Endothelial cell of umbilical vein (primary cell): ENCODE results near the gene SKA1. TPM values are rescaled to one million over a fixed set of nuclear protein-coding genes. Genes with fewer than 3 reads are reported as not detected.

ENCODE experiments used
- BruUV-seq: library from RNA; stranded (reverse); fragments of 400-500 nt; replicated peaks from 2 replicates; lab custom pipeline; 2021; lab: Mats Ljungman, UMichigan
- CTCF ChIA-PET: fragments of 300-600, 350-600 bp; sonication (Branson Sonifier 250); formaldehyde crosslinking; loops from one replicate; lab custom pipeline; 2021; ENCODE audit warnings: antibody characterized with exemption, inconsistent platforms; lab: Charles Lee
- POLR2A ChIA-PET: fragments of 300-600, 350-600 bp; sonication (Branson Sonifier 250); formaldehyde crosslinking; loops from one replicate; lab custom pipeline; 2021; ENCODE audit warnings: antibody characterized with exemption, inconsistent platforms; lab: Charles Lee
- DNase-seq: peaks from one replicate; pipeline ENCODE4 v3.0.0-alpha.2; 2011; ENCODE audit warnings: low read depth, low spot score
- FAIRE-seq: peaks from 2 replicates; lab custom pipeline; 2011; peaks lifted over from hg19 to GRCh38; lab: Jason Lieb, UNC
- H2AFZ ChIP-seq: 2 replicates; pipeline ENCODE4 v1.6.0; 2012; ENCODE audit warnings: low read depth, low read length, control low read depth, inconsistent platforms
- H3K27ac ChIP-seq: 2 replicates; pipeline ENCODE4 v1.5.1; 2011; ENCODE audit warnings: low read depth, mild to moderate bottlenecking, control low read depth, low read length, moderate library complexity; ENCODE audit not compliant: insufficient read depth
- H3K27me3 ChIP-seq, 2 experiments: 2 replicates each; pipeline versions ENCODE4 v1.6.0 to v1.6.1; 2011; ENCODE audit warnings: low read length in 2 of 2, mixed read lengths in 1 of 2; ENCODE audit not compliant: control insufficient read depth in 2 of 2, insufficient read depth in 2 of 2
- H3K36me3 ChIP-seq, 2 experiments: 2 replicates in 1 of 2; 3 replicates in 1 of 2; pipeline ENCODE4 v1.5.1; 2011; ENCODE audit warnings: low read length in 2 of 2, mild to moderate bottlenecking in 1 of 2, moderate library complexity in 1 of 2; ENCODE audit not compliant: control insufficient read depth in 2 of 2, insufficient read depth in 2 of 2; ENCODE audit errors: extremely low read depth in 1 of 2
- H3K4me1 ChIP-seq: 3 replicates; pipeline ENCODE4 v1.5.1; 2011; ENCODE audit warnings: mild to moderate bottlenecking, low read length; ENCODE audit not compliant: control insufficient read depth, insufficient read depth; ENCODE audit errors: extremely low read depth
- H3K4me2 ChIP-seq: 2 replicates; pipeline ENCODE4 v1.6.1; 2011; ENCODE audit warnings: low read length, control low read depth, mixed read lengths; ENCODE audit not compliant: insufficient read depth
- H3K4me3 ChIP-seq, 3 experiments: fragments of 200-600 bp in 1 of 3; sonication (generic), shearing (Covaris generic) in 1 of 3; replicated peaks in 1 of 3; 2 replicates each; pipeline ENCODE4 v1.5.1; 2011 to 2016; ENCODE audit warnings: control low read depth in 3 of 3, low read length in 3 of 3, mild to moderate bottlenecking in 2 of 3, inconsistent platforms in 1 of 3, low read depth in 1 of 3, moderate library complexity in 1 of 3; ENCODE audit not compliant: insufficient read depth in 1 of 3
- H3K79me2 ChIP-seq: 2 replicates; pipeline ENCODE4 v1.6.0; 2012; ENCODE audit warnings: low read length, inconsistent platforms; ENCODE audit not compliant: control insufficient read depth, insufficient read depth
- H3K9ac ChIP-seq: replicated peaks from 2 replicates; pipeline ENCODE3; 2011; ENCODE audit warnings: low read length, control low read depth; ENCODE audit not compliant: insufficient read depth; ENCODE audit errors: extremely low read depth
- H3K9me1 ChIP-seq: replicated peaks from 3 replicates; pipeline ENCODE4 v1.6.0; 2011; ENCODE audit warnings: mild to moderate bottlenecking, low read length; ENCODE audit not compliant: control insufficient read depth, insufficient read depth; ENCODE audit errors: extremely low read depth
- H3K9me3 ChIP-seq: replicated peaks from 2 replicates; pipeline ENCODE4 v1.5.1; 2012; ENCODE audit warnings: low read length, inconsistent platforms; ENCODE audit not compliant: control insufficient read depth, insufficient read depth
- H4K20me1 ChIP-seq: replicated peaks from 2 replicates; pipeline ENCODE3; 2011; ENCODE audit warnings: mild to moderate bottlenecking, low read length; ENCODE audit not compliant: control insufficient read depth, insufficient read depth; ENCODE audit errors: extremely low read depth
- EZH2 ChIP-seq: IDR thresholded peaks from 2 replicates; pipeline ENCODE4 v1.6.1; 2012; ENCODE audit warnings: borderline replicate concordance, low read depth, mild to moderate bottlenecking, moderate library complexity, low read length, inconsistent platforms; ENCODE audit not compliant: severe bottlenecking
- FOS ChIP-seq: IDR thresholded peaks from 2 replicates; pipeline ENCODE4 v1.6.1; 2011; ENCODE audit warnings: mild to moderate bottlenecking, low read length, moderate library complexity, borderline replicate concordance; ENCODE audit not compliant: insufficient read depth
- GATA2 ChIP-seq: IDR thresholded peaks from 2 replicates; pipeline ENCODE4 v1.7.0; 2011; ENCODE audit warnings: low read depth, mild to moderate bottlenecking, moderate library complexity, mixed read lengths, low read length; ENCODE audit not compliant: insufficient read length, insufficient read depth
- JUN ChIP-seq: IDR thresholded peaks from 2 replicates; pipeline ENCODE4 v1.6.1; 2011; ENCODE audit warnings: borderline replicate concordance, low read depth; ENCODE audit not compliant: insufficient read length, insufficient read depth
- MAX ChIP-seq: IDR thresholded peaks from 2 replicates; pipeline ENCODE4 v1.6.1; 2011; ENCODE audit not compliant: insufficient read depth, insufficient read length
- MYC ChIP-seq: IDR thresholded peaks from one replicate; pipeline ENCODE4 v1.6.1; 2011; ENCODE audit warnings: mild to moderate bottlenecking, low read depth, low read length
- POLR2A ChIP-seq: IDR thresholded peaks from 2 replicates; pipeline ENCODE4 v1.6.1; 2012; ENCODE audit warnings: low read depth, mild to moderate bottlenecking, control low read depth, low read length
- POLR2AphosphoS5 ChIP-seq: IDR thresholded peaks from 2 replicates; pipeline ENCODE4 v1.6.1; 2012; ENCODE audit warnings: low read depth, mild to moderate bottlenecking, control low read depth, low read length, moderate library complexity; ENCODE audit not compliant: insufficient read depth
- dilution Hi-C: fragments of 300-500 bp; cut with MboI; formaldehyde crosslinking; loops from one replicate; pipeline ENCODE4 v1.15.0; 2019; ENCODE audit warnings: low sequenced_read_pairs; ENCODE audit not compliant: extremely low pct_ligation_motif_present
- intact Hi-C: fragments of 100-400 bp; cut with micrococcal nuclease; formaldehyde crosslinking; loops from one replicate; pipeline ENCODE4 v1.10.0; 2022
- polyA plus RNA-seq, 4 experiments: library from polyadenylated mRNA; depleted of rRNA in 3 of 4; stranded (reverse) in 3 of 4; unstranded in 1 of 4; fragments of >200 nt; gene quantifications; 2 replicates each; pipeline versions ENCODE4 v1.2.1 to v1.2.3, GENCODE V29; 2011 to 2012; ENCODE audit warnings: missing spikeins in 1 of 4
- total RNA-seq: library from RNA; stranded (reverse); gene quantifications from 2 replicates; pipeline ENCODE4 v1.2.3, GENCODE V29; 2021
- TF ChIP-seq, protein P1 (sequence below), 2 donors: IDR thresholded peaks; 1 replicate in 1 of 2; 2 replicates in 1 of 2; pipeline ENCODE4 v1.5.1; 2011; ENCODE audit warnings: low read length in 2 of 2, mild to moderate bottlenecking in 2 of 2, moderate library complexity in 2 of 2, control low read depth in 1 of 2, inconsistent platforms in 1 of 2, low read depth in 1 of 2; ENCODE audit not compliant: insufficient read depth in 1 of 2; ENCODE audit errors: extremely low read depth in 1 of 2

Gene SKA1
- total and polyA plus RNA-seq, 2 donors (not counting 3 experiments of a cell fraction or from before 2014, with no cell fraction given), result 8.7 to 23.9 TPM

- H3K36me3 ChIP-seq, result no peaks in the 10 kb centered on the region
- no peaks in the 10 kb centered on the region for H3K9me3 ChIP-seq
- POLR2A ChIA-PET, result no interaction called here
- H3K4me3 ChIP-seq, result no peak overlapping the region
- no peaks in the 10 kb centered on the region for H3K9me1 ChIP-seq
- H2AFZ ChIP-seq, result no peak overlapping the region
- no peak overlapping the region for H3K4me2 ChIP-seq
- dilution Hi-C loops, result no loop called here
- no peak for FAIRE-seq
- TF ChIP-seq, protein P1, sequence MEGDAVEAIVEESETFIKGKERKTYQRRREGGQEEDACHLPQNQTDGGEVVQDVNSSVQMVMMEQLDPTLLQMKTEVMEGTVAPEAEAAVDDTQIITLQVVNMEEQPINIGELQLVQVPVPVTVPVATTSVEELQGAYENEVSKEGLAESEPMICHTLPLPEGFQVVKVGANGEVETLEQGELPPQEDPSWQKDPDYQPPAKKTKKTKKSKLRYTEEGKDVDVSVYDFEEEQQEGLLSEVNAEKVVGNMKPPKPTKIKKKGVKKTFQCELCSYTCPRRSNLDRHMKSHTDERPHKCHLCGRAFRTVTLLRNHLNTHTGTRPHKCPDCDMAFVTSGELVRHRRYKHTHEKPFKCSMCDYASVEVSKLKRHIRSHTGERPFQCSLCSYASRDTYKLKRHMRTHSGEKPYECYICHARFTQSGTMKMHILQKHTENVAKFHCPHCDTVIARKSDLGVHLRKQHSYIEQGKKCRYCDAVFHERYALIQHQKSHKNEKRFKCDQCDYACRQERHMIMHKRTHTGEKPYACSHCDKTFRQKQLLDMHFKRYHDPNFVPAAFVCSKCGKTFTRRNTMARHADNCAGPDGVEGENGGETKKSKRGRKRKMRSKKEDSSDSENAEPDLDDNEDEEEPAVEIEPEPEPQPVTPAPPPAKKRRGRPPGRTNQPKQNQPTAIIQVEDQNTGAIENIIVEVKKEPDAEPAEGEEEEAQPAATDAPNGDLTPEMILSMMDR (IDR thresholded peaks at IDR 0.05; ENCODE audit: extremely low read depth in 1 of 2, insufficient read depth in 1 of 2, low read depth in 1 of 2, low read length in 2 of 2), result no peak
- TF ChIP-seq MYC (no peak), GATA2 (no peak), FOS (no peak), MAX (no peak), POLR2AphosphoS5 (no peak), JUN (no peak), EZH2 (no peak), POLR2A (no peak)
- DNase-seq, result no peak
- intact Hi-C loops, result no loop called here
- no peaks in the 10 kb centered on the region for H4K20me1 ChIP-seq
- H3K9ac ChIP-seq, result no peak overlapping the region
- CTCF ChIA-PET, result interaction anchor here (1.3 kb wide), 1 partner anchor 11 kb away, joined by 4 read pairs; no protein-coding TSS in a partner anchor
- no peaks in the 10 kb centered on the region for H3K27me3 ChIP-seq
- H3K27ac ChIP-seq, result no peak overlapping the region
- H3K79me2 ChIP-seq, result no peaks in the 10 kb centered on the region
- BruUV-seq, result no TSS peak
- no peaks in the 10 kb centered on the region for H3K4me1 ChIP-seq
Observed at GRCh38 chr18:50439460-50440015, 64.7 kb downstream of the SKA1 start.
